ENCODE results near the gene SPIRE2.
"Not testable (repeated sequence)": the region's sequence is repeated elsewhere in the genome, so short reads cannot be mapped to it uniquely, and the experiment has no call there.

The SPIRE2 gene

DNA sequence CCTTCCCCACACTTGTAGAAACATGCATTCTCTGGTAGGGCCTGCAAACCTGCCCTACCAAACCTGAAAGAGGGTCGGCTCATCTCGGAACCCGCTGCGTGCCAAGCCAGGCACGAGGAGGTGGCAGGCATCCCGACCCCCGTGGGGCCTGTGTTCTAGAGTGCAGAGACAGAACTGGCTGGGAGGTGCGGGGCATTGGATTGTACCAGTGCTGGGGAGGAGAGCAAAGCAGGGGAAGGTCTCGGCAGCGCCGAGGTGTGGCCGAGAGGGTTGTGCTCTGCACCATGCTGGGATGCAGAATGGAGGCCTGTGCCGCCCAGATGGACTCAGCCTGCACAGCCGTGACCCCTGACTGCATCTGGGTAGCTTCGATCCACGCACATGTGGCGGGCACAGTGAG, 72.6 kb downstream of the SPIRE2 start:
- FAIRE-seq = no peak

DNA sequence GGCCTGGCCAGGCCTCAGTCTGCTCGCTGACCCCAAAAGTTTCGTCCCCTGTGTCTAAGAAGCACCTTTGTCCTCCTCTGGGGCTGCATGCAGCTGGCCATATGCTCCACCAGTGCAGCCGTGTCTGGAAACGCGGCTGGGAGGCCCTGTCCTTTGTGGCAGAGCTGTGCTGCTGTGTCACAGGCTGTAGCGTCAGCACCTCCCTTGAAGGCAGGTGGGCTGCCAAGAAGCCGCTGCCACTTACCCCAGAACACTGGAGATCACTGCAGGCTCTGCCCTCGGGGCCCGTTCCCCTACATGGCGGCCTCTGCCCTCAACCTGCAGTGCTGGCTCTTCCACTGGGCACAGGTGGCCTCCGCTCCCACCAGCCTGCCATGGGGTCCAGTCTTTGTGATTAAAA, 74.7 kb downstream of the SPIRE2 start:
- no peak for FAIRE-seq

DNA sequence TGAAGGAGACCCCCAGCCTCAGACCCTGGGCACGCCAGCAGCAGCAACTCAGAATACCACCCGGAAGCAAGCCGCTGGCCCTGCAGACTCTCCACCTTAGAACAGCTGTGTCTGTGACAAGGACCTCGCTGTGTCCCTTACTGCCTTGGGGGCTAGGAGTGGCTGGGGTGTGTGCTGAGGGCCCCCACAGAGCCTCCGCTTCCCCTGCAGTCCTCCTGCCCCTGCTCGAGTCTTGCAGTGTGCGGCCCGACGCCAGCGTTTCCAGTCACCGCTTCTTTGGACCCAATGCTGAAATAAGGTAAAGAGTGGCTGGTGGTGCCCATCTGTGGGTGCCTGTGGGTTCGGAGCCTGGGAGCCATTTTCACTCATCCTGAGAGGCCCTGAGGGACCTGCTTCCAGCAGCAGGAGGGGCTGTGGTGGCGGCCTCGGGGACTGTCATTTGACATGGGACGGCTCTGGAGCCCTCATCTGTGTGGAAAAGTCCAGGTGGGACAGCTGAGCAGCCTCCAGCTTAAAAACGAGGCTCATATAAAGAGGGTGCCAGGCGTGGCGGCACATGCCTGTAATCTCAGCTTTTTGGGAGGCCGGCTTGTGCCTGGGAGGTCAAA, 75.7 kb downstream of the SPIRE2 start:
- no peak for FAIRE-seq

DNA sequence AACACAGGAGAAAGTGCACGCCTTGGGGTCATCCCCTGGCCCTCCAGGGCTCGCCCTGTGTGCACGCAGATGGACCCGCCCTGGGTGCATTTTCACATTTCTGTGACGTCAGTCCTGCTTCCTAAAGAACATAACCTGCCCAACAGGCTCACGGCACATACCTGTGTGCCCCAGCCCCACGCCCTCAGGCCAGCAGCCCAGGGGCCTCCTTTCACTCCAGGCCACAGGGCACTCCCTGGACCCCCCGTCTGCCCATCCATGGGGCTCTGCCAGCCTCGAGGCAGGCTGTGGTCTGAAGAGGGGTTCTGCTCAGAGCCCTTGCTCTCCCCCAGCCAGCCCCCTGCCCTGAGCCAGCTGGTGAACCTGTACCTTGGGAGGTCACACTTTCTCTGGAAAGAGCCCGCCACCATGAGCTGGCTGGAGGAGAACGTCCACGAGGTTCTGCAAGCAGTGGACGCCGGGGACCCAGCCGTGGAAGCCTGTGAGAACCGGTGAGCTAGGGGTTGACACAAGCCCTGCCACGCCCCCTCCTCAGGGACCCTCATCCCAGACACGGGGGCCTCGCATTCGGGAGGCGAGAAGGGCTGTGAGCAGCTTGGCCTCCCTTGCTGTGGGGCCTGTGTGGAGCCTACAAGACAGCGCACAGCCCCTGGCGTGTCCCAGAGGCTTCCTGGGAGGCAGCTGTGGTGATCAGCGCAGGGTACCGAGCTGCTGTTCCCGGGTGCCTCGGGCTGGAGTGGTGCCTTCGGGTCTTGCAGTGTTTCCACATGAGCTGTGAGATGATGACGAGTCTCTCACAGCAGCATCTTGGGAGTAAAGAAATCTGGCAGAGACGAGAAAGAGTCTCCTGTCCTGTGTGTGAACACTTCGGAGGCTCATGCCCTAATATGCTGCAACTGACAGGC, 76.6 kb downstream of the SPIRE2 start:
- FAIRE-seq = no peak

DNA sequence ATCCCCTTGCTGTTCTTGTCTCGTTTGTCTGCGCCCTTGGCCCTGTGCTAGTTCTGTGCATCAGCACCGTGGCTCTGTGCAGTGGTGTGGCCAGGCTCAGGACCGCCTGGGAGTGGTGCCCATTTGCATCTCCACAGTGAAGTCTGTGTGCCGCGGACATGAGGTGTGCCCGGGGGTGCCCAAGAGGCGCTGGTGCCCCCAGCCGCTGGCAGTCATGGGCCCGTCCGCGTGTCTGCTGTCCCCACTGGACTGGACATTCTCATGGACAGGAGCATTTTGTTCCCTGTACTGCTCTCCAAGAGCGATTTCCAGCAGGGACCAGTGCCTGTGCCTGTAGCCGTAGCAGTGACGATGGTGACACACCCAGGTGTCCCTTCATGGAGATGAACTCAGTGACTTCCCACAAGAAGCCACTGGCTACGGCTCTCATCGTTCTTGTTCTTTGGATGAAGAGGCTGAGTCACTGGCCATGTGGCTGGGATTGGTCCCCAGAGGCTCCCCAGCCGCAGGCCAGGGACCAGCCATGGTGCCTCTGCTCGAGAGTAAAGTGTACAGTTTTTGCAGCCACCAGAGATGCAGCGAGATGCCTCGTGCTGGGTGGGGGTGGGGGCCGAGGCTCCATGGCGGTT, 77.3 kb downstream of the SPIRE2 start:
- no peak for FAIRE-seq

DNA sequence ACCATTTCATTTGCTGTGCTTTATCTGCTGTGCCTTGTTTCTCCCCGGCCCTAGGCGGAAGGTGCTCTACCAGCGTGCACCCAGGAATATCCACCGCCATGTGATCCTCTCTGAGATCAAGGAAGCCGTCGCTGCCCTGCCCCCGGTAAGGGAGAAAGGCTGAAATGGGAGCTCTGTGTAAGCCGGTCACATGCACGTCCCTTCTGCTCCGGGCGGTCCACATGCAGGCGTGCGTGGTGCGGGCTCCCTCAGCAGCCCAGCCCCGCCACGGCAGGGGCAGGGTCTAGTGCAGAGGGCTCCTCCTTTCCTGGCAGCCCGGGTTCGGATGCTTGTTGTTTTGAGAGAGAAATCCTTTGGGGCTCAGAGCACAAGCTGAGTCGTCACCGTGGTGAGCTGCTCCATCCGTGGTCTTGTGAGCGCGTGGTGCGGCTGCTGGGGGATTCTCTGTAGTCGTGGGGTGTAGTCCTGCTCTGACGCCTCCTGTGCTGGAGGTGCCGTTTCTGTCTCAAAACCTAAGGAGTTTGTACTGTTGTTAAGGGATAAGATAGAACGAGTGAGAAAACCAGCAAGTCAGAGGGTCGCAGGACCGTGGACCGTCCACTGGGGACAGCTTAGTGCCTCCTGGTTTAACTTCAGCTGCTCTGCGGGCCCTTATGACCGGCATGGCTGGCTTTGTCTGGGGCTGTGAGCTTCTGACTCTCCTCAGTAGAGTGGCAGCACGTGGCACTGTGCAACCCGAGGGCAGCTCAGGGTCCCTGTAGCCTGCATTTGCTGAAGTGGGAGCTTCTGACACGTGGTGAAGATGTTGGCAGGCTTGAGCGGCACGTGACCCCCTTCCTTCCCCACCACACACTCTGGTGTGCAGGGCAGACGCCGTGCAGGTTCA, 78.1 kb downstream of the SPIRE2 start:
- no peak for FAIRE-seq

DNA sequence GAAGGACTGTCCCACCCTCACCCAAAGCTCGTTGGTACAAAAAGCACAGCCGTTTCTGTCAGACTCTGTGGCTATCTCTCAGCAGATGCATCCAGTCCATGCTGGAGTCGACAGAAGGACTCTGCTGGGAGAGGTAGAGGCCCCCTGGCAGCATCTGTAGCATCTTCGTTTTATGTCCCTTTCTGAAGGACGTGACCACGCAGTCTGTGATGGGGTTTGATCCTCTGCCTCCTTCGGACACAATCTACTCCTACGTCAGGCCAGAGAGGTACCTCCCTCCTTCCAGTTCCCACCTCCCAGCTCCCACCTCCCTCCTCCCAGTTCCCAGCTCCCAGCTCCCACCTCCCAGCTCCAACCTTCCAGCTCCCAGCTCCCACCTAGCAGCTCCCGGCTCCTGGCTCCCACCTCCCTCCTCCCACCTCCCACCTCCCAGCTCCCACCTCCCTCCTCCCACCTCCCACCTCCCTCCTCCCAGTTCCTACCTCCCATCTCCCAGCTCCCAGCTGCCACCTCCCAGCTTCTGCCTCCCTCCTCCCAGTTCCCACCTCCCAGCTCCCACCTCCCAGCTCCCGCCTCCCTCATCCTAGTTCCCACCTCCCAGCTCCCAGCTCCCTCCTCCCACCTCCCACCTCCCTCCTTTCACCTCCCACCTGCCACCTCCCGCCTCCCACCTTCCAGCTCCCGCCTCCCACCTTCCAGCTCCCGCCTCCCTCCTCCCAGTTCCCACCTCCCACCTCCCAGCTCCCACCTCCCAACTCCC, 79.0 kb downstream of the SPIRE2 start:
- FAIRE-seq = no peak

DNA sequence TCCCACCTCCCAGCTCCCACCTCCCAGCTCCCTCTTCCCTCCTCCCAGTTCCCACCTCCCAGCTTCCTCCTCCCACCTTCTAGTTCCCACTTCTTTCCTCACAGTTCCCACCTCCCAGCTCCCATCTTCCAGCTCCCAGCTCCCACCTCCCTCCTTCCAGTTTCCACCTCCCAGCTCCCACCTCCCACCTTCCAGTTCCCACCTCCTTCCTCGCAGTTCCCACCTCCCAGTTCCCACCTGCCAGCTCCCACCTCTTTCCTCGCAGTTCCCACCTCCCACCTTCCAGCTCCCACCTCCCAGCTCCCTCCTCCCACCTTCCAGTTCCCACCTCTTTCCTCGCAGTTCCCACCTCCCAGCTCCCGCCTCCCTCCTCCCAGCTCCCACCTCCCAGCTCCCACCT, 80.0 kb downstream of the SPIRE2 start:
- FAIRE-seq = no peak

DNA sequence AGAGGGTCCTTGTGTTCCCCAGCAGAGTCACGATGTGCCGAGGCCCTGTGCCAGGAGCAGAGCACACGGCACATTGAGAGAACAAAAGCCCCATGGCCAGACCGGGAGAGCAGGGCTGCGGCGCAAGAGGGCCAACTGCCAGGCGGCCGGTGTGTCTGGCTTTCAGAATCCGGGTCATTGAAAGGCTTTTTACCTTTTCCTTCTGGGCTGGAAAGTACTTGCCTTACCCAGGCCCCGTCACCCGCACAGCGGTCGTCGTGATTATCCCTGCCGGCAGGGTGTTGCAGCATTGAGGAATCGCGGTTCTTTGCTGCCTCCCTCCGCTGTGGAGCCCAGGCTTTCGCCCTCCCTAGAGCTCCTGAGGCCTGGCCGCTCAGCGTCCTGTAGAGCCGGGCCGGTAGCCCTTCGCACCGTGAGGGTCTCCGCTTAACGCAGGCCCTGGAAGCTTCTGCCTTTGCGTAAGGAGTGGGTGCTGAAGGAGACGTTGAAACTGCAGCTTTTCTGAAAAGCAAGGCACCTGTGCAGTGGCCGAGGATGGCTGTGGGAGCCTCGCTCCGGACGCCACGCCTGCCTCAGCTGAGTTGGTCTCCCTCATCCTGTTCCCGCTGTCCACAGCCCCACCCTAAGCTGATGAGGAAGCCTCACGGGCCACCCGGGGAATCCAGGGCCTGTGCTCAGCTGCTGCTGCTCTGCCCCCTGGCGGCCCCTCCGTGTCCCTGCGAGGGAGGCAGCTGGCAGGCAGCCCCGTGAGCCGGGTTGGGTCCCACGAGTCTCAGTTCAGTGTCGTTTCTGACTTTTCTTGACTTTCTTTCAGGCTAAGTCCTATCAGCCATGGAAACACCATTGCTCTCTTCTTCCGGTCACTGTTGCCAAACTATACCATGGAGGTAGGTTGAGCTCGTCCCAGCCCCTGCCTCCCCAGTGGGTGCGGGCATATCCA, 81.8 kb downstream of the SPIRE2 start:
- FAIRE-seq = no peak

DNA sequence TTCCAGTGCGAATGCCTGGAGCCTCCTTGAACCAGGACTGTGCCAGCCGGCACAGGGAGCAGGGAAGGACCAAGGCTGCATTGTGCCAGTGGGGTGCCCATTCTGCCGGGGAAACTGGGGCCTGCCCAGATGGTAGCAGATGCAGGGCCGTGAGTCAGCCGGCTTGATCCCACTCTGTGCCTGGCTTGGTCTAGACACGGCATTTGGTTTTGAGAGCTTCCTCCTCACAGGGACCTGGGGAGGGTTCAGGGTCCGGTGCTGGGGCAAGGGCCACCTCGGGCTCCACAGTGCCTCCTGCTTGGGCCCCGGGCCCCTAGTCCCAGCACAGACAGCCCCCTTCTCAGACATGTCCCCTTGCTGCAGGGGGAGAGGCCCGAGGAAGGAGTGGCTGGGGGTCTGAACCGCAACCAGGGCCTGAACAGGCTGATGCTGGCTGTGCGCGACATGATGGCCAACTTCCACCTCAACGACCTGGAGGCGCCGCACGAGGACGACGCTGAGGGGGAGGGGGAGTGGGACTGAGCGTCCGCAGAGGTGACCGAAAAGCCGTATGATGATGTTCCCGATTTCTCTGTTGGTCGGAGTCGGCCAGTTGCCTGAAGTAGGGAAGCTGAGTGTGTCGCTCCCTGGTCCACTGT, 82.6 kb downstream of the SPIRE2 start:
- FAIRE-seq = no peak

DNA sequence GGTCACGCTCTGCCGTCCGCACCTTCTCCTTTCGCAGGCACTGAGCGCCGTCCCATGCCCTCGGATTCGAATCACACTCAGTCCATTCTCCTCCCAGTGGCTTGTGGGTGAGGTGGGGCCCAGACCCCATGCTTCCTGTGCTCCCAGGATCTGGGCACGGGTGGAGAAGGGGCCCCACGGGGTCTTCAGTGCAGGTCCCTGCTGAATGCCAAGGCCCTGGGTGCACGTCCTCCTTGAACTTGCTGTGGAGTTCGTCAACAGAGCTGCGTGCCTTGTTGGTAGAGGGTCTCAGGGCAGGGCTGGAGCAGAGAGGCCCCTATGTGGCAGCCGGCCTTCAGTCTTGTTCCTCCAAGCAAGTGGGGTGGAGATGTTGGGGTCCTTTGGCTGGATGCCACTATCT, 83.1 kb downstream of the SPIRE2 start:
- FAIRE-seq = no peak

DNA sequence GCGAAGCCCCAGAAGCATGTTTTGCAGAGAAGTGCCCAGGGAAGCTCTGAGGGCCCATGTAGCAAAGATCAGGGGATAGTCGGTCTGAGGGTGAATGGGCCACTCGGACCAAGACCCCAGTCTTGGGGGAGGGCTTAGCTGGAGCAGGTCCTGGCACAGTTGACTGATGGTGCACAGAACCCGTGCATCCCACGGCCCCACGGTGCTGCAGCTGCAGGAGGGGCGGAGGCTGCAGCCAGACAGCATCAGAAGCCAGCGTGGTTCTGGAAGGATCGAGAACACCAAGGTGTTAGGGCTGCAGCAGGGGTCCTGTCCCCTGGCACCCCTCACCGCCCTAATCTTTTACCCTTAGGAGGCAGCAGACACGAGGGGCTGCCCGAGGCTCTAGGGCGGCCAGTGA, 83.9 kb downstream of the SPIRE2 start:
- no peak for FAIRE-seq

DNA sequence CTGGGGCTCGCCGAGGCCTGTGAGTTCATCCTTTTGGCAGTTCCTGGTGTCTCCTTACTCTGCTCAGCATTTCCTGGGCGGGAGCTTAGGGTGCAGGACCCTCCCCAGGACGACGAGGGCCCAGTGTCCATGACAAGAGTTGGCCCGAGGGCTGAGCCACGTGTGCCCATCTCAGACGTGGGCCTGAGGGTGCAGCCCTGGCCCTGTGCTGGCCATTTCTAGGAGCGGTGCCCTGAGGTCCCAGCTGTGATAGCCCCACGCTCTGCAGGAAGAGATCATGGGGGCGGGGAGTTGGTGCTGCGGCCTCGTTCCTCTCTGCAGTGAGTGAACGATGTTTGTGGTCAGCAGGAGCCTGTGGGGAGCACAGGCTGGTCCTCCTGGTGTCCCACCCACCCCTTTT, 84.4 kb downstream of the SPIRE2 start:
- no peak for FAIRE-seq

DNA sequence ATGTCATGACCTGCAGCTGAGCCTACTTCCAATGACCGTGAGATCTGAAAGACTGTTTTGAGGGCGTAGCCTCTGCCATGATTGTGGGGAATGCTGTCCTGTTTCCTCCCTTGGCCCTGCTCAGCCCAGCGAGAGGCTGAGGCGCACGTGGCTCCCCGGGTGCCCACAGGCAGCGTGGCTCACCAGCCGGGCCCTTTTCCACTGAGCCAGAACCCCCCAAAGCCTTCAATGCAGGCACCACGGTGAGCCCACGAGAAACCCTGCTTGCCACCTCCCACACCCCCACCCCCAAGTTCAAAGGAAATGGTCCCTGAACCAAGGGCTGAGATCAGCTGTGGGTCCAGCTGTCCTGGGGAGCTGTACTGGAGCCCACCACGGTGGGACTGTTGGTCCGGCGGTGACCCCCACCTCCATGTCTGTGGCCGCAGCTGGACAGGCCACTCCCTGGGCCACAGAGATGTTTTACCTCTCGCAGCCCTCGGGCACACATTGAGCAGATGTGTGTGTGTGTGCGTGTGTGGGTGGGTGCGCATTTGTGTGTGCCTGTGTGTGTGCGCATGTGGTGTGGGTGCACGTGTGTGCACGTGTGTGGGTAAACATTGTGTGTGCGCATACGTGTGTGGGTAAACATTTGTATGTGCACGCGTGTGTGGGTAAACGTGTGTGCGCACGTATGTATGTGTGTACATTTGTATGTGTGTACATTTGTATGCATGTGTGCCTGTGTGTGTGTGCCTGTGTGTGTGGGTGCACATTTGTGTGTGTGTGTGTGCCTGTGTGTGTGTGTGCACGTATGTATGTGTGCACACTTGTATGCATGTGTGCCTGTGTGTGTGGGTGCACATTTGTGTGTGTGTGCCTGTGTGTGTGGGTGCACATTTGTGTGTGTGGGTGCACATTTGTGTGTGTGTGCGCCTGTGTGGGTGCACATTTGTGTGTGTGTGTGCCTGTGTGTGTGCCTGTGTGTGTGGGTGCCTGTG, 85.4 kb downstream of the SPIRE2 start:
- no peak for FAIRE-seq

DNA sequence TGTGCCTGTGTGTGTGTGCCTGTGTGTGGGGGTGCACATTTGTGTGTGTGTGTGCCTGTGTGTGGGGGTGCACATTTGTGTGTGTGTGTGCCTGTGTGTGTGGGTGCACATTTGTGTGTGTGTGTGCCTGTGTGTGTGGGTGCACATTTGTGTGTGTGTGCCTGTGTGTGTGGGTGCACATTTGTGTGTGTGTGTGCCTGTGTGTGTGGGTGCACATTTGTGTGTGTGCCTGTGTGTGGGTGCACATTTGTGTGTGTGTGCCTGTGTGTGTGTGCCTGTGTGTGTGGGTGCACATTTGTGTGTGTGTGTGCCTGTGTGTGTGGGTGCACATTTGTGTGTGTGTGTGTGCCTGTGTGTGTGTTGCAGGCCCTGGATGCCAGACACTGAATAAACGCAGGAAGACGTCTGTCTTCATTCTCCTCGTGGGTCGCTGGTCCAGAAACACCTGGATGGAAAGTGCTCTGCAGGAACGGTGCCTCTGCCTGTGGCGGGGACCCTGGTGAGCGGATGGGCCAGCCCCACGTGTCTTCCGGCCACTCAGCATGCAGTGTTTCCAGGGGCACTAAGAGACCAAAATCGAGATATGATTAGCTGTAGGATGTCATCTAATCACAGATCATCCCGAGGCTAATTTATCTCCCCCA, 86.5 kb downstream of the SPIRE2 start:
- not testable (repeated sequence) for FAIRE-seq

DNA sequence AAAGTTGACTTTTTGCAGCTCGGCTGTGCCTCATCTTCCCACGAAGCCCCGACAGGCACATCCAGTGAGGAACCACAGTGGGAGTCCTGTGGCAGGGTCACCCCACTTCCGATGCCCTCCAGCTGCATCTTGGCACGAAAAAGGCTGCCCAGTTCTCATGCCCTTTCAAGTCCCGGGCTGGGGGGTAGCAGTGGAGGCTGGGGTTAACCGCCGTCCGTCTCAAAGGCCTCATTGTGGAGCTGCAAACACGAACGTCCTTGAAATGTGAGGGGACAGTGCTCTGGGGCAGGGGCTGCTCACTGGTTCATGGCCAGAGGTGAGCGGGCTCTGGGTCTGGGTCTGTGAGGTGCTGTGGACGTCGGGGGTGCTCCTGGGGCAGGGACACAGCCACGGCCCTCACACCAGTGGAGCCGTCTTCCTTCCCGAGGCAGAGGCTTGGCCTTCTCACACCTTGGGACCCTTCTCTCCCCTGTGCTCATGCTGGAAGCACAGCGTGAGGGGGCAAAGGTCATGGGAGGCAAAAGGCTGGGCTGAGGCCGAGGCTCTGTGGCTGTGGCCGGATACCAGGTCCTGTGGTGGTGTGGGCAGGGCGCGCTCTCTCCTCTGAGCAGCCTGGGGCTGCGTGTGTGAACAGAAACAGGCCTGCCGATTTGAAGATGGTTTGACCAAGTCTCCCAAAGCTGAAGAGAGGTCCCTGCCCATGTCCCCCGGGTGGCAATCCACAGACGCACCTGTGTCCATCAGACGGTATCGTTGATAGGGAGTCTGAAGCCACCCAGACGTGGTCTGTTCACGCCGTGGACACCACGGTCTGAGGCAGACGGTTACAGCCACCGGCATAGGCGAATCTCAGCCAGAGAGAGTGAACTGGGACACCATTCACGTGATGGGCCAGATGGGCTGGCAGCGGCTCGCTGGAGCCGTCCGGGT, 87.3 kb downstream of the SPIRE2 start:
- no peak for FAIRE-seq

DNA sequence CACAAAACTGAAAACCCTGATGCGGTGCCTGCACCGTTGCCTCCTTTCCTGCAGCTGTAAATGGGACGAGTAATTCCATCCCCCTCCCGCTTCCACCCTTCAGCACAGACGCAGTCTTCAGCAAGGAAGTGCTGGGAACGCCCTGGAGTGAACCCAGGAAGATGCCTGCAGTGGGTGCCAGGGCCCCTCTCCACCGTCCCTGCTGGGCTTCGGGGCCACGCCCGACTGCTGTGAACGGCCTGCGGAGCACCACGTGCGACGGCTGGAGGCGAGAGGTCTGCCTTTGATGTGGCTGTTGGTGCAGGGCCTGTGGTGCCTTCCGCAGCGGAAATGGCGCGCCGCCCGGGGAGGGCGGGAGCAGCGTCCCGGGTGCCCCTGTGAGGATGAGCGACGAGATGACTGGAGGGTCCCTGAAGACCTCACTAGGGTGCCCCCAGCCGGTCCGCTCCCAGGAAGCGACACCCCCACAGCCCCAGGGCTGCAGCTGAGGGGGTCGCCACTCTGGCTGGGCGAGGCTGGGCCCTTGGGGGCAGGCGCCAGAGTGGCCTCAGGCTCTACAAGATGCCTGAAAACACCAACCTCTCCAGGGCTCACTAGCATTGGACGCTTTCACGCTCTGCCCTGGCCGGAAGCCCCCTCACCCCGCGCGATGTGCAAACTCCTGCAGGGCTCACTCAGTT, 89.6 kb downstream of the SPIRE2 start:
- FAIRE-seq = no peak

Data from TTC549 (cell line).